Upper lobe of right lung (tissue), 1 donor: ENCODE data around the gene TMC6. TPM values are rescaled to one million over a fixed set of nuclear protein-coding genes. Genes with fewer than 3 reads are reported as not detected.

Source experiments
- ATAC-seq: fragments of 200-7000 bp; cut with Tn5 transposase; one replicate; pipeline ENCODE4 v1.9.1; 2020; ENCODE audit warnings: mild to moderate bottlenecking, moderate library complexity
- DNase-seq: peaks from one replicate; pipeline ENCODE4 v3.0.0-alpha.2; 2020
- H3K27ac ChIP-seq: fragments of 200-600 bp; one replicate; pipeline ENCODE4 v1.8.0; 2022
- H3K27me3 ChIP-seq: fragments of 200-600 bp; one replicate; pipeline ENCODE4 v1.8.0; 2022; ENCODE audit warnings: mild to moderate bottlenecking
- H3K36me3 ChIP-seq: fragments of 200-600 bp; one replicate; pipeline ENCODE4 v1.8.0; 2022
- H3K4me1 ChIP-seq: fragments of 200-600 bp; one replicate; pipeline ENCODE4 v1.8.0; 2022
- H3K4me3 ChIP-seq: fragments of 200-600 bp; one replicate; pipeline ENCODE4 v1.8.0; 2022; ENCODE audit warnings: mild to moderate bottlenecking
- H3K9me3 ChIP-seq: fragments of 200-600 bp; one replicate; pipeline ENCODE4 v1.8.0; 2022
- CTCF ChIP-seq: fragments of 200-600 bp; IDR thresholded peaks from one replicate; pipeline ENCODE4 v1.8.0; 2022; ENCODE audit warnings: antibody characterized with exemption
- intact Hi-C: fragments of 100-400 bp; cut with DNase I; formaldehyde crosslinking; loops from one replicate; pipeline ENCODE4 v1.11.0; 2022
- total RNA-seq: library from RNA; stranded (reverse); fragmentation: NEBNext Ultra II Directional; extraction: Animal tissue kit (Norgen Biotek cat#: 25700); gene quantifications from one replicate; pipeline ENCODE4 v1.2.1, GENCODE V29; 2021
- donor health status: DM: no; HTN: yes; CAD: no; lungs with severe emphysema.

The TMC6 gene
- total RNA-seq, 1 donor from 2014 or later, result 176 TPM

- Histone ChIP-seq H3K9me3 (no peaks in the 10 kb centered on the region), H3K27me3 (no peaks in the 10 kb centered on the region), H3K36me3 (no peaks in the 10 kb centered on the region), H3K27ac (no peak overlapping the region), H3K4me1 (peaks cover 5% of the 10 kb centered on the region), H3K4me3 (no peak overlapping the region)
- DNase-seq (no peak), ATAC-seq (no peak)
- no peak for TF ChIP-seq CTCF
- intact Hi-C loops, result no loop called here
Observed at GRCh38 chr17:78163881-78164747, 35.6 kb upstream of the TMC6 start.

DNA sequence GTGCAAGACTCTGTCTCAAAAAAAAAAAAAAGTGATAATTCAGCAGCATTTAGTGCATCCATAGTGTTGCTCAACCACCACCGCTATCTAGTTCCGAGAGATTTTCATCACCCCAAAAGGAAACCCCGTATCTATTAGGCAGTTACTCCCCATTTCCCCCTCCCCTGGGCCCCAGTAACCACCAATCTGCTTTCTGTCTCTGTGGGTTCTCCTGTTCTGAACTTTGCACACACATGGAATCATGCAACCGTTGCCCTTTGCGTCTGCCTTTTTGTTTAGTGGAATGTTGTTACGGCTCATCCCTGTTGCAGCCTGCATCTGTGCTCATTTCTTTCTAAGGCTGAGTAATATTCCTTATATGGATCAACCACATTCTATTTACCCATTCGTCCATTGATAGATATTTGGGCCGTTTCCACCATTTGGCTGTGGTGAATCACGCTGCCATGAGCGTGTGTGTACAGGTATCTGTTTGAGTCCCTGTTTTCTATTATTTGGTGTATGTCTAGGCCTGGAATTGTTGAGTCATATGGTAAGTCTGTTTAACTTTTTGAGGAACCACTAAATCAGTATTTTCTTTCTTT is 31.1 kb upstream of the TMC6 start:
- ATAC-seq (peak; percentile 38), DNase-seq (no peak)
- intact Hi-C loops, result no loop called here
- no peak for TF ChIP-seq CTCF
- H3K27me3 ChIP-seq, result no peaks in the 10 kb centered on the region
- H3K27ac ChIP-seq, result no peak overlapping the region
- no peaks in the 10 kb centered on the region for H3K4me1 ChIP-seq
- no peak overlapping the region for H3K4me3 ChIP-seq
- no peaks in the 10 kb centered on the region for H3K36me3 ChIP-seq
- H3K9me3 ChIP-seq, result no peaks in the 10 kb centered on the region

DNA sequence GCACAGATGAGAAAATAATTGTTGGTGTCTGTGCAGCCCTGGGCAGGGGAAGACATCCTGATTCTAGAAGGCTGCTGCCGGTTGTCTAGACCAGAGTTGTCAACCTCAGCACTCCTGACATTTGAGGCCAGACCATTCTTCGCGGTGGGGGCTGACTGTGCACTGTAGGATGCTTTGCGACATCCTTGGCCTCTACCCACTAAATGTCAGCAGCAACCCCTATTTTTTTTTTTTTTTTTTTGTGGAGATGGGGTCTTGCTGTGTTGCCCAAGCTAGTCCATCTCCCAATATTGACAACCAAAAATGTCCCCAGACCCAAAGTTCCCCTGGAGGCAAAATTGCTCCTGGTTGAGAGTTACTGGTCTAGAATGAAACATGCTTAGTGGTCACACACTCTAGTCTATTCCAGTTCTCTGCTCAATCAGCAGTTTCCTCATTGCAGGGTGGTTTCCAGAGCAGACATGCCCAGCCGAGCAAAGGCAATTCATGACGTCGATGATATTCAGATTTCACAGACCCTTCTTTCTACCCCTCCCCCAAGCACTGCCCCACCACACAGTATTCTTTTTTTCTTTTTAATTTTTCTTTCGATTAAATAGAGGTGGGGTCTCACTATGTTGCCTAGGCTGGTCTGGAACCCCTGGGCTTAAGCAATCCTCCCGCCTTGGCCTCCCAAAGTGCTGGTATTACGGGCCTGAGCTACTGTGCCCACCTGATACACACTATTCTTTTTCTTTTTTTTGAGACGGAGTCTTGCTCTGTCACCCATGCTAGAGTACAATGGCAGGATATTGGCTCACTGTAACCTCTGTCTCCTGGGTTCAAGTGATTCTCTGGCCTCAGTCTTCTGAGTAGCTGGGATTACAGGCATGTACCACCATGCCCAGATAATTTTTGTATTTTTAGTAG is 26.6 kb upstream of the TMC6 start:
- no peak for TF ChIP-seq CTCF
- no peak for DNase-seq
- Histone ChIP-seq H3K27me3 (no peaks in the 10 kb centered on the region), H3K4me3 (no peak overlapping the region), H3K27ac (no peak overlapping the region), H3K36me3 (no peaks in the 10 kb centered on the region), H3K4me1 (no peaks in the 10 kb centered on the region), H3K9me3 (no peaks in the 10 kb centered on the region)
- intact Hi-C loops, result no loop called here
- ATAC-seq, result peak; percentile 71

- no peaks in the 10 kb centered on the region for H3K4me1 ChIP-seq
- peak; percentile 70 for ATAC-seq
- no peaks in the 10 kb centered on the region for H3K9me3 ChIP-seq
Observed at GRCh38 chr17:78151514-78152008, 23.0 kb upstream of the TMC6 start.

More at GRCh38 chr17:78151514-78152008, 23.0 kb upstream of the TMC6 start:
- no peak for TF ChIP-seq CTCF
- no peak overlapping the region for H3K27ac ChIP-seq
- H3K27me3 ChIP-seq, result no peaks in the 10 kb centered on the region
- no peaks in the 10 kb centered on the region for H3K36me3 ChIP-seq
- H3K4me3 ChIP-seq, result no peak overlapping the region
- intact Hi-C loops, result no loop called here
- no peak for DNase-seq
